ENCODE results near the gene KIRREL1.

The KIRREL1 gene

DNA sequence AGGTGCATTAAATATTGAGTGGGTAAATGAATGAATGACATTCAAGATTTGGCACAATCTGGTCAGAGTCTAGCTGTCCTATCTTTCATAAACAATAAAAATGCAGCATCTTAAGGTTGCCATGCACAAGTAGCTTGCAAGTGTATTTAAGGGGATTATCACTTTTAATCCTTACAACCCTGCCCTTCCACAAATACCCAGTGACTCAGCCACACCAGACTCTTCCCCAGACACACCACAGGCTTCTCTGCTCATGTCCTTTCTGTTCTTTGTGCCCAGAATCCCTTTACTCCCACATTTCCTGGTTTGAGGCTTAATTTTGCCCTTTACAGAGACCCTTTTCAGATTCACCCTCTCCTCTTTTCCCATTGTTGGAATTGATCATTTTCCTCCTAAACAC is 59.8 kb downstream of the KIRREL1 start:
- no peak for DNase-seq
- intact Hi-C loops (cut with DNase I) = no loop called here

DNA sequence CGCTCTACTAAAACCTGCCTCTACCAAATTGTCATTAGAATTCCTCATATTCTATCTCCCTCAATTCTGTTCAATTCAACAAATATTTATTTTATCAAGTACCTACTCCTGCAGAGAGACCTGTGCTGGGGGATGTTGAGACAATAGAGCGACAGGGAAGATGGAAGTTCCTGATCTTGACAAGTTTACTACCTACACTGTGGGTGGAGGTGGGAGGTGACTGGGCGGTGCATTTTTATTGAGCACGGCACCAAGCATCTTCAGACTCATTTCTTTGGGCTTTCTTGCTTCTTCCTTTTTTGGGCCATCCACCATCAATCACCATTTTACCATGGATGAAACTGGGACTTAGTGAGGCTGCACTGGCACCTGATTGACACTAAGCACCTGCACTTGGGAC is 61.3 kb downstream of the KIRREL1 start:
- DNase-seq = no peak
- intact Hi-C loops (cut with DNase I) = no loop called here

DNA sequence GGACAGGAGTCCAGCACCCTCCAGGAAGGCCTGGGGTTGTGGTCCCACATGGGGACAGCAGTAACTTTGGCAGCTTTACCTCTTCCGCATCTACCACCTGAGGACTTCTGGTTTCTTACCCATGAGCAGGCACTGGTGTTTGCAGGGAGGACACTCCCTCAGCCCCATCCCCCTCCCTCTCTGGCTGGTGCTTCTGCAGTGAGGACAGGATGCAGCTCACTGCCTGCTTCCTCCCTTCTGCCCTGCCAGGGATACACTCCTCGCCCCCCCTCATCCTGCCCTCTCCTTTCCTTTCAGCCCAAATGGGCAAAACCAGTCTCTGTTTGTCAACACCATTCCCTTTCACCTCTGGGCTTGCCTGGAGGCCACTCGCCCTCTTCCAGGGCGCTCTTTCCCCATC is 62.4 kb downstream of the KIRREL1 start:
- intact Hi-C loops (cut with DNase I) = no loop called here

GRCh38 chr1:158056498-158056897 is 63.1 kb downstream of the KIRREL1 start:
- intact Hi-C loops (cut with DNase I) = no loop called here
- DNase-seq = no peak

More for the DNA sequence above, 62.4 kb downstream of the KIRREL1 start:
- DNase-seq = no peak

DNA sequence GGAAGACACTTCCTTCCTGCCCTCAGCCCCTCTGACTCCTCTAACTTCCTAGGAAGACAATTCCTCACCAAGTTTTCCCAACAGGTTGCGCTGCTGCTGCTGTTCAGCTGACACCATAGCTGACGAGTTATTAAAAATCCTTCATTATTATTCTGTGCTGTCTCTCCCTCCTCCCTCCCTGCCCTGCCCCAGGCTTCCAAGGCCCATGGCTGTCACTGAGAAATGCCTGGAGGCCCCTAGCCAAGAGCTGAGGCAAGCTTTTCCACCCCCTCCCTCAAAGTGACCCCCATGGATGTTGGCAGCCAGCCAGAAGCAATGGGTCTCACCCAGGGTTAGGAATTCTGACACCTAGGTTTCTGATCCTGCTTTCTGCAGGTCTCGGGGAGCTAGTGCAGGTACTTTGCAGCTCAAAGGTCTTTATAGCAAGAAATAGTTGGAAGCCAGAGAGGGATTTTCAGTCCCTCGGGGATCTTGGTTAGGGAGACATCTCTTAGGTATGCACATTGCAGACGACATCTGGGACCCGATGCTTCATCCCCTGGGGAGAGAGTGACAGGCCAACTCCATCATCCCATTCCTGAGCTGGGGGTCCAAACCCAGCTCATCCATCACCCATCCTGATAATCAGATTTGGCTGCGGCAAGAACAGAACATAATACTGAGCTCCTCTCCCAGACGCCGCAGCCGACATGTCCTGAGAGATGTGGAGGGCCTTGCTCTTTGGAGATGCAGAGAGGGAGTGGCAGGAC is 65.0 kb downstream of the KIRREL1 start:
- no peak for DNase-seq
- intact Hi-C loops (cut with DNase I) = no loop called here

GRCh38 chr1:158059984-158060383 is 66.5 kb downstream of the KIRREL1 start:
- DNase-seq = no peak
- intact Hi-C loops (cut with DNase I) = no loop called here

- DNase-seq = no peak
- intact Hi-C loops (cut with DNase I) = no loop called here
Measured at GRCh38 chr1:158062174-158062573, 68.7 kb downstream of the KIRREL1 start.

DNA sequence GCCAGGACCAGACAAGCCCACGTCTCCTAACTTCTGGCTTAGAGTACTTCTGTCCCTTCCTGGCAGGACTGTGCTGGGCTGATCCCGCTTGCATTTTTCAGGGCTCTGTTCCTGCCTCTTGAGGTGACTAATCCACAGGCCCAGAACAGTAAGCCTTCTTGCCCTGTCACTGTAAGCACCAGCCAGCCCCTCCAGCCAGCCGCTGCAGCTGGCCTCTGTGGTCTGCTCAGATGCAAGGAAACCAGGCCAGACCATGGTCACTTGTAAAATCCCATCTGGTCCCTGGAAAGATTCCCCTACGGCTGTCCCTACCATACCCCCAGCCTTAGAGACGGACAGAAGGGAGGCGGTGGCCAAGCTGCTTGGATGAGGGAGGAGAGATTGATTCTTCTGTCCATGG is 74.2 kb downstream of the KIRREL1 start:
- intact Hi-C loops (cut with DNase I) = no loop called here
- DNase-seq = no peak

DNA sequence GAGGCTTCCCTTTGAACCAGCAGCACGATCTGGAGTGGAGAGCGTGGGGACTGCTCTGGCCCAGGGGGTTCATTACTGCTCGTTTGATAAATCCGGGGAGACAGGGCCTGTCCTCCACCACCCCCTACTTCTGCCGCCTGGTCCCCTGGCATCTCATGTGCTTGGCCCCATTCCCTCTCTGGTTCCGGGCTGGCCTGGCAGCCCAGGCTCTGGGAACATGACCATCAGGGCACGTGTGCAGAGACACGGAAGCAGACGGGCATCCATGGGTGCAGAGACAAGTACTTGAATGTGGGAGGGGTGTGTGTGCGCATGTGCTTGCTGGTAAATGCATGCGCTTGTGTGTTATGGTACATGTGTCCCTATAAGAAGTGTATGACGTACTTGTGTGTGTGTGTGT is 75.5 kb downstream of the KIRREL1 start:
- DNase-seq = no peak
- intact Hi-C loops (cut with DNase I) = no loop called here

GRCh38 chr1:158071138-158071537 is 77.7 kb downstream of the KIRREL1 start:
- DNase-seq = peak; percentile 15 to 93 (median 68)

GRCh38 chr1:158075078-158075477 is 81.6 kb downstream of the KIRREL1 start:
- DNase-seq = no peak
- intact Hi-C loops (cut with DNase I) = no loop called here

More at GRCh38 chr1:158071138-158071537, 77.7 kb downstream of the KIRREL1 start:
- intact Hi-C loops (cut with DNase I) = no loop called here

DNA sequence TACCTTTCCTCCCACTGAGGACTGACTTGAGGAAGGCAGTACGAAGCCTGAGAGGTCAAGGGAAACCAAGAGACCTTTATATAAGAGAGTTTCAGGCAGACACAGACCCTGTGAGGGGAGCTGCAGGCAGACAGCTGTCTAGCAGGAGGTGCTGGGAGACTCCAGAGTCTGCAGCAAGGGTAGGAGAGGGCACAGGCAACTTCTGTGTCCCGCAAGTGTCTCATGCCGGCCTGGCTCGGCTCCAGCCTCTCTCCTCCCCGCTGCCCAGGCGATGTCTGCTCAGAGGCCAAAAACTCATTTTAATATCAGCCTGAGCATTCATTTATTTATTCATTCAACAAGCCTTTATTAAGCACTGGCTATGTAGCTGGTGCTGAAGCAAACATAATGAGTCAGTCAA is 83.0 kb downstream of the KIRREL1 start:
- no peak for DNase-seq
- intact Hi-C loops (cut with DNase I) = no loop called here

DNA sequence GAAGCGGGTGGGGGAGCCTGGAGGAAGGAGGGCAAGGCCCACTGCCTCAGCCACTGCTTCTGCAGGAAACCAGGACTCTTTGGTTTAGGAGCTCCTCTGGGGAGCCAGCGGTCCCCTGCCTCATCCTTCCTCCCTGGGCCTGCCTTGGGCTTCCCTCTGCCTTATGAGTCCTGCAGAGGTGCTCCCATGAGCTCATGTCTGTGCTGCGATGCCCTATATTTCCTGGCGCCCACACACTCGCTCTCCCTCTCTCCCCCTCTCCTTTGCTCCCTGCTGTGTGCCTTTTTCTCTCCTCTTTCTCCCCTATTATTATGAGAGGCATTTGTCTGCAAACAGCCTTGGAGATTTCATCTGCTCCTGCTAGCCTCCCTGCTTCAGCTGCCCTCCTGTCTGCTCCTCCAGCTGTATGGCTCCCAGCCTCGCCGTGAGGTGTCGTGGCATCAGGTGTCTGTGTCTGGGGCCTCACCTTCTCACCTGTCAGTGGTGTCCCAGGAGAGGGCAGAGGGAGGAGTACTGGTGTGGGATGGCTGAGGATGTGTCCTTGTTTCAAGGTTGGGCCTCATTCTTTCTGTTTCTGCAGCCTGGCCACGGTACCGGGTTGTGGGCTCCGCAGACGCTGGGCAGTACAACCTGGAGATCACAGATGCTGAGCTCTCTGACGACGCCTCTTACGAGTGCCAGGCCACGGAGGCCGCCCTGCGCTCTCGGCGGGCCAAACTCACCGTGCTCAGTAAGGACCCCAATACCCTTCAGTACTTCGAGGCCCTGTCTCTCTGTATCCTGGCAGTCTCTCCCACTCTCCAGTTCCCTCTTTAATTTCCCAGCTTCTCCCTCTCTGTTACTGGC is 84.2 kb downstream of the KIRREL1 start:
- intact Hi-C loops (cut with DNase I) = no loop called here
- no peak for DNase-seq

GRCh38 chr1:158078569-158079080 is 85.2 kb downstream of the KIRREL1 start:
- no peak for DNase-seq
- intact Hi-C loops (cut with DNase I) = no loop called here

DNA sequence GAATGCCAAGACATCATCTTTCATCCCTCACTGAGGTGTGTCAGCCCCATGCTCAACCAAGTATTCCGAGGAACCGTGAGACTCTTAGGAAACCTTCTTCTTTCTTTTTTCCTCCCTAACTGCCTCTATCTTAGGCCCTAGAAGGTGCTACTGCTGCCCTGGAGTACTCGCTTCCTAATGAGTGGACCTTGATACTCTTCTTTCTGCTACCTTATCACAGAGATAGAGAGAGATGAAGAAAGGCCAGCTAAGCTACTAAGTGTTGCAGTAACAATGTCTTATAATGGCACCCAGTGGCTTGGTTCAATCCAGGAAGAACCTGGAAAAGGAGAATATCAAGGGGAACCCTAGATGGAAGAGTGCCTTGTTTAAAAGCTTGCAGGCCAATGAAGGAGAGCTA is 86.6 kb downstream of the KIRREL1 start:
- intact Hi-C loops (cut with DNase I) = no loop called here
- DNase-seq = no peak

GRCh38 chr1:158084336-158084735 is 90.9 kb downstream of the KIRREL1 start:
- DNase-seq = no peak
- intact Hi-C loops (cut with DNase I) = no loop called here

DNA sequence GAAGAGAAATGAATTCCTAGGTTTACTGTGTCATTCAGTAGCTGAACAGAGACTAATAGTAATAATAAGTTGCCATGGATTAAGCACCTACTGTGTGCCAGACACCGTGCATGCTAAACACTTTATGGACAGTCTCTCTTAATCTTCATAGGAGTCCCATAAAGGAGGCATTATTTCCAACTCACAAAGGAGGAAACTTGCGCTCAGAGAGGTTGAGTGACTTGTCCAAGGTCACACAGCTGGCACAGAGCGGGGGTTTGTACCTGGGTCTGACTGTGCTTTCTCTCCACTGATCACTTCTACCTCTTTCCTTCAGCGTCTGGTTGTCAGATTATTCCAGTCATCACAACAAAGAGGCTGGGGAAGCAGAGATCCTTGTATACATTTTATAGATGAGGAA is 91.3 kb downstream of the KIRREL1 start:
- no peak for DNase-seq
- intact Hi-C loops (cut with DNase I) = no loop called here

DNA sequence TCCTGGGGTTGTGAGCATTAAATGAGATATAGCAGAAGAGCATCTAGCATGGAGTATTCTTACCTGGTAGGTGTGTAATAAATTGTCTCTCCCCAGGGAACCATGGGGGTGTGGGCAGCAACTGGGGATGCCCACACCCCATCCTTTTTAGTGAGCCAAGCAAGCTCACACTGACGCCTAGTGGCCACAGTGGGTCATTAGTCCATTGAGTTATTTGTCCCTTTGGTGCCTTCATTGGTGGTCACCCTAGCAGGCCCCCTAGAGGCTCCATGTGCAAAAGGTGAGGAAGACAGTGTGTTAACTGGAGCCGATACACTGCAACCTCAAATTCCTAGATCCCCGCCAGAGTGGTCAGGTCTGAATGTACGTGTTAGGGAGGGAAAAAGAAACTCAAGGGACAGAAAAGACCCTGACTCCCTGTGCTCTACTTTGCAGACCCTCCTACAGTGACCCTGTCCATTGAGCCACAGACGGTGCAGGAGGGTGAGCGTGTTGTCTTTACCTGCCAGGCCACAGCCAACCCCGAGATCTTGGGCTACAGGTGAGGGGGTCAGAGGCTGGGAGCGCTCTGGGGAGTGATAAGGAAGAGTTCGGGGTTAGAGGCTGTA is 94.0 kb downstream of the KIRREL1 start:
- DNase-seq = peak in 31 of 42 donors; percentile 9 to 73 (median 37)
- intact Hi-C loops (cut with DNase I) = no loop called here

DNA sequence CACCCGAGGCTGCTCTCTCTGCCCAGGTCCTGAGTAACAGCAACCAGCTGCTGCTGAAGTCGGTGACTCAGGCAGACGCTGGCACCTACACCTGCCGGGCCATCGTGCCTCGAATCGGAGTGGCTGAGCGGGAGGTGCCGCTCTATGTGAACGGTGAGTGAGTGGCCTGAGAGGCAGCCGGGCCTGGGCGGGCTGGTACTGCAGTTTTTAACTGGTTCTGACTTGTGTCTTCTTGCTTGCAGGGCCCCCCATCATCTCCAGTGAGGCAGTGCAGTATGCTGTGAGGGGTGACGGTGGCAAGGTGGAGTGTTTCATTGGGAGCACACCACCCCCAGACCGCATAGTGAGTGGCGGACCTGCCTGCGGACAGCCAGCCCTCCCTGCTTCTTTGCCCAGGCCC is 96.0 kb downstream of the KIRREL1 start:
- DNase-seq = no peak
- intact Hi-C loops (cut with DNase I) = no loop called here
